ENCODE measurements around the gene SRD5A1. TPM values are rescaled to one million over a fixed set of nuclear protein-coding genes. Genes with fewer than 3 reads are reported as not detected.

Gene SRD5A1
- total and polyA plus RNA-seq, 2 of the 8 experiments (the other 6 are each of a cell fraction or from before 2014, with no cell fraction given) = 34.7 to 42.4 TPM

DNA sequence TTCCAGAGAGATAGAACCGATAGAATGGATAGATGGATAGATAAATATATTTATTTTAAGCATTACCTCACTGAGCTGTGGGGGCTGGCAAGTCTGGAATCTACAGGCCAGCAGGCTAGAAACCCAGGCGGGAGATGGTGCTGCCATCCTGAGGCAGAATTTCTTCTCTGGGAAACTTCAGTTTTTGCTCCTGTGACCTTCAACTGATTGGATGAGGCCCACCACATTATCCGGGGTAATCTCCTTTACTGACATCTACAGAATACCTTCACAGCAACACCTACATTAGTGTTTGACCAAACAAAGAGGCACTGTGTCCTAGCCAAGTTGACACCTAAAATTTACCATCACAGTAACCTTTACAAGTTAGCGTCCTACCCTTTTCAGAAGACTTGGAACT lies 50.8 kb downstream of the SRD5A1 start:
- H3K36me3 ChIP-seq (ENCODE audit: control insufficient read depth in 2 of 4, insufficient read depth in 4 of 4, low read length in 3 of 4) = no peaks in the 10 kb centered on the region
- H3K14ac ChIP-seq (ENCODE audit: insufficient read length) = no peak overlapping the region
- H3K4me1 ChIP-seq (replicated peaks in 1 of 4; ENCODE audit: control insufficient read depth in 3 of 4, insufficient read depth in 4 of 4, low read length in 3 of 4) = no peaks in the 10 kb centered on the region
- H3K4me3 ChIP-seq (ENCODE audit: extremely low read depth in 1 of 4, insufficient read depth in 2 of 4, low read depth in 3 of 4, low read length in 4 of 4) = no peak overlapping the region
- H4K8ac ChIP-seq (ENCODE audit: extremely low read depth, insufficient read depth, low read length) = no peak overlapping the region
- H3K23ac ChIP-seq (ENCODE audit: insufficient read length) = no peak overlapping the region
- H2AFZ ChIP-seq (ENCODE audit: low read length) = no peak overlapping the region
- TF ChIP-seq RAD21 (IDR thresholded peaks at IDR 0.05 in 1 of 2, conservative IDR thresholded peaks at IDR 0.05 in 1 of 2; ENCODE audit: low read depth in 2 of 2, low read length in 2 of 2) (peak; percentile 10 to 33; a peak in 2 of 4 replicates), CHD1 (IDR thresholded peaks at IDR 0.05; ENCODE audit: low read depth, low read length) (no peak)
- TF ChIP-seq, protein P1, sequence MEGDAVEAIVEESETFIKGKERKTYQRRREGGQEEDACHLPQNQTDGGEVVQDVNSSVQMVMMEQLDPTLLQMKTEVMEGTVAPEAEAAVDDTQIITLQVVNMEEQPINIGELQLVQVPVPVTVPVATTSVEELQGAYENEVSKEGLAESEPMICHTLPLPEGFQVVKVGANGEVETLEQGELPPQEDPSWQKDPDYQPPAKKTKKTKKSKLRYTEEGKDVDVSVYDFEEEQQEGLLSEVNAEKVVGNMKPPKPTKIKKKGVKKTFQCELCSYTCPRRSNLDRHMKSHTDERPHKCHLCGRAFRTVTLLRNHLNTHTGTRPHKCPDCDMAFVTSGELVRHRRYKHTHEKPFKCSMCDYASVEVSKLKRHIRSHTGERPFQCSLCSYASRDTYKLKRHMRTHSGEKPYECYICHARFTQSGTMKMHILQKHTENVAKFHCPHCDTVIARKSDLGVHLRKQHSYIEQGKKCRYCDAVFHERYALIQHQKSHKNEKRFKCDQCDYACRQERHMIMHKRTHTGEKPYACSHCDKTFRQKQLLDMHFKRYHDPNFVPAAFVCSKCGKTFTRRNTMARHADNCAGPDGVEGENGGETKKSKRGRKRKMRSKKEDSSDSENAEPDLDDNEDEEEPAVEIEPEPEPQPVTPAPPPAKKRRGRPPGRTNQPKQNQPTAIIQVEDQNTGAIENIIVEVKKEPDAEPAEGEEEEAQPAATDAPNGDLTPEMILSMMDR (IDR thresholded peaks at IDR 0.05; ENCODE audit: control extremely low read depth in 1 of 3, insufficient read depth in 1 of 3, low read depth in 1 of 3, low read length in 3 of 3) = 0 out of 4 replicates have a peak, but pooled peaks of 1 of the 3 experiments have one; percentile 6
- no peak overlapping the region for H3K56ac ChIP-seq (replicated peaks; ENCODE audit: insufficient read length, low read depth, low read length)
- H4K5ac ChIP-seq (ENCODE audit: insufficient read length, low read depth, low read length) = no peak overlapping the region
- no peak overlapping the region for H2BK12ac ChIP-seq (ENCODE audit: low read depth, low read length)
- no peak overlapping the region for H2BK120ac ChIP-seq (replicated peaks; ENCODE audit: low read depth, low read length)
- peaks cover 0 to 4% (median 2%) of the 10 kb centered on the region in 4 experiments; a peak in 4 of 7 replicates for H3K27me3 ChIP-seq (replicated peaks in 1 of 4; ENCODE audit: control insufficient read depth in 3 of 4, extremely low read depth in 1 of 4, insufficient read depth in 3 of 4, low read length in 3 of 4)
- H2AK5ac ChIP-seq (ENCODE audit: low read depth, low read length) = no peak overlapping the region
- WGBS, 2 experiments (ENCODE audit: extremely low coverage in 1 of 2, insufficient coverage in 1 of 2, insufficient read length in 1 of 2, insufficient replicate concordance in 2 of 2, low coverage in 1 of 2, low lambda C conversion rate in 2 of 2, missing lambda C conversion rate in 1 of 2) = 82% methylated on average over 4 of the region's 4 CpGs; no CpG with 5 or more reads in 1 of the 2 experiments
- no peak overlapping the region for H3K4me2 ChIP-seq (ENCODE audit: insufficient read depth in 1 of 2, low read depth in 2 of 2, low read length in 2 of 2)
- H3K79me1 ChIP-seq (ENCODE audit: low read depth, low read length) = no peaks in the 10 kb centered on the region; the same call in 1 of the 2 replicates
- ChIA-PET CTCF (ENCODE audit: partially characterized antibody) (interaction anchor here (1.0 kb wide), 1 partner anchor 35 kb away, joined by 3 read pairs; no protein-coding TSS in a partner anchor), POLR2A (ENCODE audit: partially characterized antibody) (interaction anchor here (1.5 kb wide), 1 partner anchor 51 kb away, joined by 3 read pairs; the partner anchor contains the start of genes NSUN2 and SRD5A1)
- DNase-seq (ENCODE audit: low read depth in 1 of 2, low spot score in 2 of 2) (no peak), FAIRE-seq (no peak)
- H2BK5ac ChIP-seq (ENCODE audit: low read depth, low read length) = no peak overlapping the region
- no peak overlapping the region for H4K91ac ChIP-seq (replicated peaks; ENCODE audit: insufficient read length, low read length)
- no peak overlapping the region for H3K4ac ChIP-seq (replicated peaks; ENCODE audit: insufficient read length, low read depth, low read length)
- H3K9ac ChIP-seq (replicated peaks in 1 of 4; ENCODE audit: extremely low read depth in 1 of 4, low read depth in 3 of 4, low read length in 3 of 4) = no peak overlapping the region
- no peak overlapping the region for H3K27ac ChIP-seq (ENCODE audit: low read depth, low read length)
- no peaks in the 10 kb centered on the region for H3K79me2 ChIP-seq (ENCODE audit: control insufficient read depth in 1 of 2, insufficient read depth in 2 of 2, low read length in 2 of 2)
- no peak overlapping the region for H2BK15ac ChIP-seq (ENCODE audit: low read length)
- peaks cover 0 to 3% of the 10 kb centered on the region in 2 experiments; a peak in 1 of 4 replicates for H3K9me3 ChIP-seq (ENCODE audit: insufficient read depth in 2 of 2, low read depth in 1 of 2, low read length in 1 of 2)
- H2BK20ac ChIP-seq (ENCODE audit: low read length) = no peak overlapping the region
- H3K18ac ChIP-seq (ENCODE audit: extremely low read depth, low read length) = no peak overlapping the region
- peaks cover 7% of the 10 kb centered on the region for H3K23me2 ChIP-seq (ENCODE audit: low read depth, low read length)
- H4K20me1 ChIP-seq (replicated peaks in 1 of 2; ENCODE audit: control insufficient read depth in 1 of 2, insufficient read depth in 2 of 2, low read length in 2 of 2) = peaks cover 0 to 4% of the 10 kb centered on the region in 2 experiments

Data from H1 (cell line).